Endothelial cell of umbilical vein (primary cell): ENCODE results near the gene LAMC1. TPM values are rescaled to one million over a fixed set of nuclear protein-coding genes. Genes with fewer than 3 reads are reported as not detected.

Experiments
- BruUV-seq: library from RNA; stranded (reverse); fragments of 400-500 nt; replicated peaks from 2 replicates; lab custom pipeline; 2021; lab: Mats Ljungman, UMichigan
- CTCF ChIA-PET: fragments of 300-600, 350-600 bp; sonication (Branson Sonifier 250); formaldehyde crosslinking; loops from one replicate; lab custom pipeline; 2021; ENCODE audit warnings: antibody characterized with exemption, inconsistent platforms; lab: Charles Lee
- POLR2A ChIA-PET: fragments of 300-600, 350-600 bp; sonication (Branson Sonifier 250); formaldehyde crosslinking; loops from one replicate; lab custom pipeline; 2021; ENCODE audit warnings: antibody characterized with exemption, inconsistent platforms; lab: Charles Lee
- DNase-seq: peaks from one replicate; pipeline ENCODE4 v3.0.0-alpha.2; 2011; ENCODE audit warnings: low read depth, low spot score
- FAIRE-seq: peaks from 2 replicates; lab custom pipeline; 2011; peaks lifted over from hg19 to GRCh38; lab: Jason Lieb, UNC
- H2AFZ ChIP-seq: 2 replicates; pipeline ENCODE4 v1.6.0; 2012; ENCODE audit warnings: low read depth, low read length, control low read depth, inconsistent platforms
- H3K27ac ChIP-seq: 2 replicates; pipeline ENCODE4 v1.5.1; 2011; ENCODE audit warnings: low read depth, mild to moderate bottlenecking, control low read depth, low read length, moderate library complexity; ENCODE audit not compliant: insufficient read depth
- H3K27me3 ChIP-seq, 2 experiments: 2 replicates each; pipeline versions ENCODE4 v1.6.0 to v1.6.1; 2011; ENCODE audit warnings: low read length in 2 of 2, mixed read lengths in 1 of 2; ENCODE audit not compliant: control insufficient read depth in 2 of 2, insufficient read depth in 2 of 2
- H3K36me3 ChIP-seq, 2 experiments: 2 replicates in 1 of 2; 3 replicates in 1 of 2; pipeline ENCODE4 v1.5.1; 2011; ENCODE audit warnings: low read length in 2 of 2, mild to moderate bottlenecking in 1 of 2, moderate library complexity in 1 of 2; ENCODE audit not compliant: control insufficient read depth in 2 of 2, insufficient read depth in 2 of 2; ENCODE audit errors: extremely low read depth in 1 of 2
- H3K4me1 ChIP-seq: 3 replicates; pipeline ENCODE4 v1.5.1; 2011; ENCODE audit warnings: mild to moderate bottlenecking, low read length; ENCODE audit not compliant: control insufficient read depth, insufficient read depth; ENCODE audit errors: extremely low read depth
- H3K4me2 ChIP-seq: 2 replicates; pipeline ENCODE4 v1.6.1; 2011; ENCODE audit warnings: low read length, control low read depth, mixed read lengths; ENCODE audit not compliant: insufficient read depth
- H3K4me3 ChIP-seq, 3 experiments: fragments of 200-600 bp in 1 of 3; sonication (generic), shearing (Covaris generic) in 1 of 3; replicated peaks in 1 of 3; 2 replicates each; pipeline ENCODE4 v1.5.1; 2011 to 2016; ENCODE audit warnings: control low read depth in 3 of 3, low read length in 3 of 3, mild to moderate bottlenecking in 2 of 3, inconsistent platforms in 1 of 3, low read depth in 1 of 3, moderate library complexity in 1 of 3; ENCODE audit not compliant: insufficient read depth in 1 of 3
- H3K79me2 ChIP-seq: 2 replicates; pipeline ENCODE4 v1.6.0; 2012; ENCODE audit warnings: low read length, inconsistent platforms; ENCODE audit not compliant: control insufficient read depth, insufficient read depth
- H3K9ac ChIP-seq: replicated peaks from 2 replicates; pipeline ENCODE3; 2011; ENCODE audit warnings: low read length, control low read depth; ENCODE audit not compliant: insufficient read depth; ENCODE audit errors: extremely low read depth
- H3K9me1 ChIP-seq: replicated peaks from 3 replicates; pipeline ENCODE4 v1.6.0; 2011; ENCODE audit warnings: mild to moderate bottlenecking, low read length; ENCODE audit not compliant: control insufficient read depth, insufficient read depth; ENCODE audit errors: extremely low read depth
- H3K9me3 ChIP-seq: replicated peaks from 2 replicates; pipeline ENCODE4 v1.5.1; 2012; ENCODE audit warnings: low read length, inconsistent platforms; ENCODE audit not compliant: control insufficient read depth, insufficient read depth
- H4K20me1 ChIP-seq: replicated peaks from 2 replicates; pipeline ENCODE3; 2011; ENCODE audit warnings: mild to moderate bottlenecking, low read length; ENCODE audit not compliant: control insufficient read depth, insufficient read depth; ENCODE audit errors: extremely low read depth
- CTCF ChIP-seq, 2 donors: IDR thresholded peaks; 1 replicate in 1 of 2; 2 replicates in 1 of 2; pipeline ENCODE4 v1.5.1; 2011; ENCODE audit warnings: low read length in 2 of 2, mild to moderate bottlenecking in 2 of 2, moderate library complexity in 2 of 2, control low read depth in 1 of 2, inconsistent platforms in 1 of 2, low read depth in 1 of 2; ENCODE audit not compliant: insufficient read depth in 1 of 2; ENCODE audit errors: extremely low read depth in 1 of 2
- EZH2 ChIP-seq: IDR thresholded peaks from 2 replicates; pipeline ENCODE4 v1.6.1; 2012; ENCODE audit warnings: borderline replicate concordance, low read depth, mild to moderate bottlenecking, moderate library complexity, low read length, inconsistent platforms; ENCODE audit not compliant: severe bottlenecking
- FOS ChIP-seq: IDR thresholded peaks from 2 replicates; pipeline ENCODE4 v1.6.1; 2011; ENCODE audit warnings: mild to moderate bottlenecking, low read length, moderate library complexity, borderline replicate concordance; ENCODE audit not compliant: insufficient read depth
- GATA2 ChIP-seq: IDR thresholded peaks from 2 replicates; pipeline ENCODE4 v1.7.0; 2011; ENCODE audit warnings: low read depth, mild to moderate bottlenecking, moderate library complexity, mixed read lengths, low read length; ENCODE audit not compliant: insufficient read length, insufficient read depth
- JUN ChIP-seq: IDR thresholded peaks from 2 replicates; pipeline ENCODE4 v1.6.1; 2011; ENCODE audit warnings: borderline replicate concordance, low read depth; ENCODE audit not compliant: insufficient read length, insufficient read depth
- MAX ChIP-seq: IDR thresholded peaks from 2 replicates; pipeline ENCODE4 v1.6.1; 2011; ENCODE audit not compliant: insufficient read depth, insufficient read length
- MYC ChIP-seq: IDR thresholded peaks from one replicate; pipeline ENCODE4 v1.6.1; 2011; ENCODE audit warnings: mild to moderate bottlenecking, low read depth, low read length
- POLR2A ChIP-seq: IDR thresholded peaks from 2 replicates; pipeline ENCODE4 v1.6.1; 2012; ENCODE audit warnings: low read depth, mild to moderate bottlenecking, control low read depth, low read length
- POLR2AphosphoS5 ChIP-seq: IDR thresholded peaks from 2 replicates; pipeline ENCODE4 v1.6.1; 2012; ENCODE audit warnings: low read depth, mild to moderate bottlenecking, control low read depth, low read length, moderate library complexity; ENCODE audit not compliant: insufficient read depth
- dilution Hi-C: fragments of 300-500 bp; cut with MboI; formaldehyde crosslinking; loops from one replicate; pipeline ENCODE4 v1.15.0; 2019; ENCODE audit warnings: low sequenced_read_pairs; ENCODE audit not compliant: extremely low pct_ligation_motif_present
- intact Hi-C: fragments of 100-400 bp; cut with micrococcal nuclease; formaldehyde crosslinking; loops from one replicate; pipeline ENCODE4 v1.10.0; 2022
- polyA plus RNA-seq, 4 experiments: library from polyadenylated mRNA; depleted of rRNA in 3 of 4; stranded (reverse) in 3 of 4; unstranded in 1 of 4; fragments of >200 nt; gene quantifications; 2 replicates each; pipeline versions ENCODE4 v1.2.1 to v1.2.3, GENCODE V29; 2011 to 2012; ENCODE audit warnings: missing spikeins in 1 of 4
- total RNA-seq: library from RNA; stranded (reverse); gene quantifications from 2 replicates; pipeline ENCODE4 v1.2.3, GENCODE V29; 2021

The LAMC1 gene
- total and polyA plus RNA-seq, 2 donors (not counting 3 experiments of a cell fraction or from before 2014, with no cell fraction given) = 92.5 to 216 TPM

DNA sequence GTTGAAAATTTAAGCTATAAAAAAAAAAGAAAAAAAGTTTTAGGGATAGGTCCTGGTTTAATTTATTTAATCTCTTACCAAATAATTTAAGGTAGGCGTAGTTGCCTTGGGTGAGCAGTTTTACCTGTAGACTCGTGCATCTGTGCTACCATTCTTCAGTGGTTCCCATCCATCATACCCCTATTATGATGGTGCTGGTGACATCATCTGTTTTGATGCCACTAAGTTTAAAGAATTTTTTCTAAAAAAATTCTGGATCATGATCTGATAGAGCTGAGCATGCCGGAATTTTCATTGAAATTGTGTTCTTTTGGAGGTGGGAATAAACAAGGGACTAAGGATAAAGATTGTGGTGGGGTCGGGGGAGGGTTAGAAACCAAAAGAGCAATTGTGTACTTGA lies 15.7 kb downstream of the LAMC1 start:
- H3K9me3 ChIP-seq = no peaks in the 10 kb centered on the region
- peak overlapping the region; percentile 57 for H3K4me2 ChIP-seq
- H3K27me3 ChIP-seq = no peaks in the 10 kb centered on the region
- no peaks in the 10 kb centered on the region for H3K36me3 ChIP-seq
- H3K27ac ChIP-seq = no peak overlapping the region
- BruUV-seq = no TSS peak
- ChIA-PET POLR2A (no interaction called here), CTCF (interaction anchor here (1.2 to 2.4 kb wide), 2 partner anchors 33 to 40 kb away, joined by 4 to 8 read pairs; no protein-coding TSS in a partner anchor)
- H3K4me1 ChIP-seq = peaks cover 27% of the 10 kb centered on the region
- TF ChIP-seq FOS (no peak), EZH2 (no peak), POLR2A (no peak), POLR2AphosphoS5 (no peak), GATA2 (no peak), MAX (no peak), MYC (no peak), CTCF (IDR thresholded peaks at IDR 0.05; ENCODE audit: extremely low read depth in 1 of 2, insufficient read depth in 1 of 2, low read depth in 1 of 2, low read length in 2 of 2) (no peak), JUN (no peak)
- dilution Hi-C loops = no loop called here
- H3K9ac ChIP-seq = no peak overlapping the region
- H2AFZ ChIP-seq = no peak overlapping the region
- DNase-seq (no peak), FAIRE-seq (no peak)
- H3K79me2 ChIP-seq = peaks cover 93% of the 10 kb centered on the region
- intact Hi-C loops = loop anchor here (5.0 kb wide), 1 partner anchor 68 kb away; no protein-coding TSS in a partner anchor
- H3K4me3 ChIP-seq = no peak overlapping the region
- H4K20me1 ChIP-seq = no peaks in the 10 kb centered on the region
- H3K9me1 ChIP-seq = no peaks in the 10 kb centered on the region
